Adipose tissue (tissue), 3 donors: ENCODE data around the gene MAP3K7CL. TPM values are rescaled to one million over a fixed set of nuclear protein-coding genes. Genes with fewer than 3 reads are reported as not detected.
"Not testable (repeated sequence)": the region's sequence is repeated elsewhere in the genome, so short reads cannot be mapped to it uniquely, and the experiment has no call there.

ENCODE experiments used
- H3K27ac ChIP-seq: one replicate; pipeline ENCODE4 v1.5.1; 2013; ENCODE audit warnings: low read depth, low read length
- WGBS, 3 donors: extraction: QIAGEN DNeasy Blood & Tissue Kit; methylation state at CpG; one replicate each; pipeline ENCODE4 v1.1.7; 2013; 5-methylcytosine and 5-hydroxymethylcytosine counted together
- polyA plus RNA-seq, 3 donors: library from polyadenylated mRNA; stranded (reverse); fragments of 200-250 nt; gene quantifications; one replicate each; pipeline ENCODE4 v1.2.3, GENCODE V29; 2013
- donor health status: healthy with polysubstance abuse.
- donor health status: Bipolar disorder and iron deficiency.
- donor health status: healthy.

Gene MAP3K7CL
- polyA plus RNA-seq, 3 donors, result 2.2 to 4.9 (median 3.3) TPM

DNA sequence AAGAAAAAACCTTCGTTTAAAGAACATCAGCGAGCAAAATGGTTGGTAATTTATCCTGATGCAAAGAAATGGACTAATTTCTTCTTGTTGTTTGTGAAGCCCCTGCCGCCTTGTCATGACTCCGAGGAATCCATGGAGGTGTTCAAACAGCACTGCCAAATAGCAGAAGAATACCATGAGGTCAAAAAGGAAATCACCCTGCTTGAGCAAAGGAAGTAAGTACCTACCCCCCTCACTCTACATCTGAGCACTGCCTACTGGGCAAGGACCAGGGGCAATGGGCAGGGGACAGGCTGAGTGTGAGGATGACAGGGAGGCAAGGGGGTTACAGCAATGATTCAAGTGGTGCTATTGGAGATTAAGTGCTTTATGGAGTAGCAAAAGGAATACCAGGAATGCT is 29.4 kb downstream of the MAP3K7CL start:
- H3K27ac ChIP-seq, result no peak overlapping the region
- 88 to 93% (median 89%) methylated on average over 4 of the region's 4 CpGs for WGBS, 3 donors

DNA sequence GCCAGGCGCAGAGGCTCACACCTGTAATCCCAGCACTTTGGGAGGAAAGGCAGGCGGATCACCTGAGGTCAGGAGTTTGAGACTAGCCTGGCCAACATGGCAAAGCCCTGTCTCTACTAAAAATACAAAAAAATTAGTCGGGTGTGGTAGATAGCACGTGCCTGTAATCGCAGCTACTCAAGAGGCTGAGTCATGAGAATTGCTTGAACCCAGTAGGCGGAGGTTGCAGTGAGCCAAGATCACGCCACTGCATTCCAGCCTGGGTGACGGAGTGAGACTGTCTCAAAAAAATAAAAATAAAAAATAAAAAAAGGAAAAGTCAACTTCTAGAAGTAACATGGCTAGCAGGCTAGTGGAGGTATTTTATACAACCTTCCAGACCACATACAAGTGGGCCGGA is 32.4 kb downstream of the MAP3K7CL start:
- WGBS, 3 donors, result 56 to 84% (median 63%) methylated on average over 9 of the region's 9 CpGs
- not testable (repeated sequence) for H3K27ac ChIP-seq

DNA sequence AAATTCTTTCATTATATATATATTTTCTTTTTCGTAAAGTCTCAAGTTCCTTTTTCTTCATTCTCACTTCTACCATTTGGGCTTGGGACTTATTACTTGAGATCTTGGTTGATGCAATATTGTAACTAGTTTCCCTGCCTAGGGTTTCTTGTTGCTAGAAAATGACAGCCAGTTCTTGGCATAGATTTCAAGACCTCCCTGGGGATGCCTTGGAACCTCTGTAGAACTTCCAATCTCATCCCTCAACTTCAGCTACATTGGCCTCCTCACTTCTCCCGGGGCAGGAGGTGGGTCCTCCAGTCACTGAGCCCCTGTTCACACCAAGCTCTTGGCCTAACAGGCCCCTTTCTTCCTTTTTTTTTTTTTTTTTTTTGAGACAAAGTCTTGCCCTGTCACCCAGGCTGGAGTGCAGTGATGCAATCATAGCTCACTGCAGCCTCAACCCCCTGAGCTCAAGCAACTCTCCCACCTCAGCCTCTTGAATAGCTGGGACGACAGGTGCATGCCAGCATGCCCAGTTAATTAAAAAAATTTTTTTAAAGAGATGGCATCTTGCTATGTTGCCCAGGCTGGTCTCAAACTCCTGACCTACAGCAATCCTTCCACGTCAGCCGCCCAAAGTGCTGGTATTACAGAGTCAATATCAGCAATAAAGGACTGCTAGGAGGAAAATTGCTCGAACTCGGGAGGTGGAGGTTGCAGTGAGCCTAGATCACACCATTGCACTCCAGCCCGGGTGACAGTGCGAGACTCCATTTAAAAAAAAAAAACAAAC is 33.1 kb downstream of the MAP3K7CL start:
- 71 to 74% (median 74%) methylated on average over 9 of the region's 9 CpGs for WGBS, 3 donors
- H3K27ac ChIP-seq, result no peak overlapping the region

DNA sequence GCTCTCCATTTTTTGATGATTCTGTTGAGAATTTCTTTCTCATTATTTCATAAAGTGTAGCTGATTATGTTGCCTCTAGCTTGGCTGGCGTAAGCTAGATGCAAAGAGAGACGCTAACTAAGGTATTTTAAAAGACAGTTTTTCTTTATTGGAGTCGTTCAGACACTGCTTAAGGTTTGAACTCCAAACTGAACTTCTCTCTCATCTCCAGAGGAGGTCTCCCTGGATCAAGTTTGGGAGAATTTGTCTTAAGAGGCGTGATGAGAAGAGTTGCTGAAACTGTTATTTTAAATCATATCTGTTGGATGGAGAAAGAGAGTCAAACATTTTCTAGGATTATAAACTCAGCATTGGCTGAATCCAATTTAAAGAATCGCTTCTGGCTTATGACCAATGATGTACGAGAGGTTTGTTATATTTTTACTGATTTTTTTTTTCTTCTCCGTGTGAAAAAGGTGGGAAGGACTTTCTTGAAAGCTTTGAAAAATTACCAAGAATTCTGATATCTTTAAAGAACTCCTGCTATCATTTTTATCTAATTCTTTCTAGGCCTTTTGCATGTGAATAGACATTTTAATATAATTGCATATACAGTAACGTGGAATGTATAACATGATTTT is 34.0 kb downstream of the MAP3K7CL start:
- no peak overlapping the region for H3K27ac ChIP-seq
- WGBS, 3 donors, result 28 to 41% (median 34%) methylated on average over 8 of the region's 8 CpGs

DNA sequence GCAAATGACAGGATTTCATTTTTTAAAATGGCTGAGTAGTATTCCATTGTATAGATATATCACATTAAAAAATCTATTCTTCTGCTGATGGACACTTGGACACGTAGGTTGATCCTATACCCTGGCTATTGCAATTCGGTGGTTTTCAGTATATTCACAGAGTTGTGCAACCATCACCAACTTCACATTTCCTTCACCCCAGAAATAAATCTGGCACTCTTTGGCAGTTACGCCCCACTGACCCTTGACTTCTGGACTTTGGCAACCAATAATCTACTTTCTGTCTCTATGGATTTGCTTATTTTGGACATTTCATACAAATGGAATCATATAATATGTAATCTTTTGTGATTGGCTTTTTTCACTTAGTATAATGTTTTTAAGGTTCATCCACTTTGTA is 35.9 kb downstream of the MAP3K7CL start:
- 54 to 89% (median 58%) methylated on average over 3 of the region's 3 CpGs for WGBS, 3 donors

DNA sequence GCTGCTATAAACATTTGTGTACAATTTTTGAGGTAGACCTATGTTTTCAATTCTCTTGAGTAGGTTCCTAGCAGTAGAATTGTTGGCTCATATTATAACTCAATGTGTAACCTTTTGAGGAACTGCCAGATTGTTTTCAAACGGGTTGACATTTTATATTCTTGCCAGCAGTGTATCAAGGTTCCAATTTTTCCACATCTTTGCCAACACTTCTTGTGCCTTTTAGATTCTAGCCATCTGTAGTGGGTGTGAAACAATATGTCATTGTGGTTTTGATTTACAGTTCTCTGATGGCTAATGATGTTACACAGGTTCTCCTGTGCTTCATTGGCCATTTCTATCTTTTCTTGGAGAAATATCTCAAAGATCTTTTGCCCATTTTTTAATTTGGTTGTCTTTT is 36.4 kb downstream of the MAP3K7CL start:
- WGBS, 3 donors, result 13 to 21% (median 15%) methylated on average over 1 of the region's 1 CpG
- no peak overlapping the region for H3K27ac ChIP-seq

More for the DNA sequence above, 35.9 kb downstream of the MAP3K7CL start:
- H3K27ac ChIP-seq, result no peak overlapping the region

DNA sequence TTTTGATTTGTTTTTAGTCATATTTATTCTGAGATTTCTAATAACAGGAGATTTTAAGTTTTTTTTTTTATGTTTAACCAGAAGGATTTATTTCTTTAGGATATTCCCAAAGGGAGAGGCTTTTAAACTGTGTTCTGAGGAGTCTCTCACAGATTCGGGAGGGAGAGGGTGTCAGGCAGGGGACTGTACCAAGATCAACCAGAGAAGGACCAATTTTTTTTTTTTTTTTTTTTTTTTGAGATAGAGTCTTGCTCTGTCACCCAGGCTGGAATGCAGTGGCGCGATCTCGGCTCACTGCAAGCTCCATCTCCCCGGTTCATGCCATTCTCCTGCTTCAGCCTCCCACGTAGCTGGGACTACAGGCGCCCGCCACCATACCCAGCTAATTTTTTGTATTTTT is 37.0 kb downstream of the MAP3K7CL start:
- 93 to 97% (median 94%) methylated on average over 8 of the region's 8 CpGs for WGBS, 3 donors
- H3K27ac ChIP-seq, result not testable (repeated sequence)

DNA sequence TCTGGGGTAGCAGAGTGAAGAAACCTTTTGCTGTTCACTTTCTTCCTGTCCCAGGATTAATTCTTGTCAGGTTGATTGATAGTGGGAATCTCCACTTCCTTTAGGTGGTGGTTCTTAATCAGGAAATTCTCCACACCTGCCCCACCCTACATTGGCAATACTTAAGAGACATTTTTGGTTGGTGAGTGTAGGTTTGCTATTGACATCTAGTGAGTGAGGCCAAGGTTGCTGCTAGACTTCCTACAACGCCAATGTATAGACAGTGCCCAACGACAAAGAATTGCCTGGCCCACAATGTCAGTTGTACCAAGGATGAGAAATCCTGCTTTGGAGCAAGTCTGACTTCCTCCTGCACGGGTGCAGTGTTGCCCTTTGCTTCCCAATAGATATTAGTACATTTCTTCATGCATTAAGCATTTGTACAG is 38.5 kb downstream of the MAP3K7CL start:
- WGBS, 3 donors, result 42 to 76% (median 52%) methylated on average over 3 of the region's 3 CpGs
- no peak overlapping the region for H3K27ac ChIP-seq

DNA sequence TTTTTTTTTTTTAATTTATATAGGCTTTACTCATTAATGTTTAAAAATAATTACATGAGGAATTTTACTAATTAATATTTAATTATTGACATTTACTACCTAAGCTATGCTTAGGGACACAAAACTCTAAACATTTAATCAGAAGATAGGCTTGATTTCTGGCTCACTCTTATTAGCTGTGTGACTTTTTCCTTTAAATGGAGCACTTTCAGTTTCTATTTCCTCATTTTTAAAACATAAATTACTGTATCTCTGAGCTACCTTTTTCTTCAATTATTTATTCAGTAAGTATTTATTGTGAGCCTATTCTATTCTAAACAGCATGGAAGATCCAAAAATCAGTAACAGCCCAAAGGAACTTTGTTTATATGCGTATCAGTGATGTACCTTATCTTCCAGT is 40.5 kb downstream of the MAP3K7CL start:
- 95 to 100% (median 95%) methylated on average over 1 of the region's 1 CpG for WGBS, 3 donors
- no peak overlapping the region for H3K27ac ChIP-seq

DNA sequence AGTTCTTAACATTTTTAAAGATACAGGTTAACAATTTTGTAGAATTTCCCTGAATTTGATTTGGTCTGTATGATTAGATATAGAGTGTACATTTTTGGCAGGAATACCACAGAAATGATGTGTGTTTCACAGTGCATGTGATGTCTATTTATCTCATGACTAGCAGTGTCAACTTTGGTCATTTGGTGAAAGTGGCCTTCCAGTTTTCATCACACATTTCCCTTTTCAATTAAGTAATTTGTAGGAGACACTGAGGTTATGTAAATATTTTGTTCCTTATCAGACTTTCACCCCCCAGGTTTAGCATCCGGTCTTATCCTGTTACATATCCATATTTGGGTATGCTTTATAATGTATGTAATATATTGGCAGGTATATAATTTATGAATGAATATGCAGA is 41.8 kb downstream of the MAP3K7CL start:
- WGBS, 3 donors, result 45 to 72% (median 66%) methylated on average over 1 of the region's 1 CpG
- no peak overlapping the region for H3K27ac ChIP-seq

DNA sequence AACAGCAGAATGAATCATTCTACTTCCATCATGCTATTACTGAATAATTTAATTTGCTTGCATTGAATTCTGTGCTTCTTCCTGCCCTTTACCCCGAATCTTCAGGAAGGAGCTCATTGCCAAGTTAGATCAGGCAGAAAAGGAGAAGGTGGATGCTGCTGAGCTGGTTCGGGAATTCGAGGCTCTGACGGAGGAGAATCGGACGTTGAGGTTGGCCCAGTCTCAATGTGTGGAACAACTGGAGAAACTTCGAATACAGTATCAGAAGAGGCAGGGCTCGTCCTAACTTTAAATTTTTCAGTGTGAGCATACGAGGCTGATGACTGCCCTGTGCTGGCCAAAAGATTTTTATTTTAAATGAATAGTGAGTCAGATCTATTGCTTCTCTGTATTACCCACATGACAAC is 44.2 kb downstream of the MAP3K7CL start:
- WGBS, 3 donors, result 39 to 70% (median 57%) methylated on average over 9 of the region's 9 CpGs
- no peak overlapping the region for H3K27ac ChIP-seq

DNA sequence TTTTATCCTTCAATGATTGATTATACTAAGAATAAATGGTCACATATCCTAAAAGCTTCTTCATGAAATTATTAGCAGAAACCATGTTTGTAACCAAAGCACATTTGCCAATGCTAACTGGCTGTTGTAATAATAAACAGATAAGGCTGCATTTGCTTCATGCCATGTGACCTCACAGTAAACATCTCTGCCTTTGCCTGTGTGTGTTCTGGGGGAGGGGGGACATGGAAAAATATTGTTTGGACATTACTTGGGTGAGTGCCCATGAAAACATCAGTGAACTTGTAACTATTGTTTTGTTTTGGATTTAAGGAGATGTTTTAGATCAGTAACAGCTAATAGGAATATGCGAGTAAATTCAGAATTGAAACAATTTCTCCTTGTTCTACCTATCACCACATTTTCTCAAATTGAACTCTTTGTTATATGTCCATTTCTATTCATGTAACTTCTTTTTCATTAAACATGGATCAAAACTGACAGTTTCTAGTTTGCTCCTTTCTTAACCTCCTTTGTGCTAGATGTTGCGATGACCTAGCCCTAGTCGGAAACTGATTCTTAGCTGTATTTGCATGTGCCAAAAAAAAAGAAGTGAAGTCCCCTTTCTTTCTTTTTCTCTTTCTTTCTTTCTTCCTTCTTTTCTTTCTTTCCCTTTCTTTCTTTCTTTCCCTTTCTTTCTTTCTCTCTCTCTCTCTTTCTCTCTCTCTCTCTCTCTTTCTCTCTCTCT is 45.1 kb downstream of the MAP3K7CL start:
- H3K27ac ChIP-seq, result no peak overlapping the region
- WGBS, 3 donors, result 57 to 84% (median 77%) methylated on average over 3 of the region's 3 CpGs

DNA sequence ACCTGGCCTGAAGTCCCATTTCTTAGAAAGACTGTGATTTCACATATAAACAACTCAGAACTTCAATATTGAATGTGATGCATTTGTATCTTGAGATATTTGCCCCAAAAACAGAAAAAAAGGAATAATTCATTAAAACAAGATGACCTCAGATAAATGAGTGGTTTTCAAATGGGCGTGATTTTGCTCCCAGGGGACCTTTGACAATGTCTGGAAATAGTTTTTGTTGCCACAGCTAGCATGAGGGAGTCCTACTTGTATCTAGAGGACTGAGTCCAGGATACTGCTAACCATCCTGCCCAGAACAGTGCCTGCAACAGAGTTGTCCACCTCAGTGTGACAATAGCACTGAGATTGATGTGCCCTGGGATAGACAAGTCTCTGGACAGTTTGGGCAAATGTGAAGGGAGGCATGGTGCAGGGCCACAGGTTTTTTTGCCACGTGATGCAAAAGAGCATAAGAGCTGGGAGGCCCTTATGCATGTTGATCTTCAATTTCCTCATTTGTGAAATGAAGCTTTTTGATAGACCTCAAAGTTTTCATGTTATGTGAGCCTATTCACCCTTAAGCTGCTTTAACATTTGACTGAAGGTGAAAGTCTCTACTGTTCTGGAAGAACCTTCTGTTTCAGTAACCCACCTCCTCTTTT is 46.2 kb downstream of the MAP3K7CL start:
- WGBS, 3 donors, result 54 to 71% (median 66%) methylated on average over 2 of the region's 2 CpGs
- no peak overlapping the region for H3K27ac ChIP-seq

DNA sequence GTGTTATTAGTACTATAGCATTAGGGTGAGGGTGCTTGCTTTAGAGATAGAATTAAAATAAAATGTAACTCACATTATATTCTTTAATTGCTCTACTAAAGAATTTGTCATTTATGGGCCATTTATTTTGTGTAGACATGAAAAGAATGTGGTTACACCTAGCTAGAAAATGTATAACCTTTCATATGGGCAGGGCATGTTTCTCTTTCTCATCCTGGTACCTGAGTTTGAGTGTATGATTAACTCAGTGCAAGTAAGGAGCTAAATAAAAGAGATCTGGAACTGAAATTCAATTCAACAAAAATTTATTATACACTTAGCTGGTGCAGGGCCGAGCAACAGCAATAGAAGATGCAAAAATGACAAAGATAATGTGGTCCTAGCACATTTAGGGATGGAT is 47.4 kb downstream of the MAP3K7CL start:
- no peak overlapping the region for H3K27ac ChIP-seq
- WGBS, 3 donors, result 69 to 91% (median 87%) methylated on average over 1 of the region's 1 CpG

DNA sequence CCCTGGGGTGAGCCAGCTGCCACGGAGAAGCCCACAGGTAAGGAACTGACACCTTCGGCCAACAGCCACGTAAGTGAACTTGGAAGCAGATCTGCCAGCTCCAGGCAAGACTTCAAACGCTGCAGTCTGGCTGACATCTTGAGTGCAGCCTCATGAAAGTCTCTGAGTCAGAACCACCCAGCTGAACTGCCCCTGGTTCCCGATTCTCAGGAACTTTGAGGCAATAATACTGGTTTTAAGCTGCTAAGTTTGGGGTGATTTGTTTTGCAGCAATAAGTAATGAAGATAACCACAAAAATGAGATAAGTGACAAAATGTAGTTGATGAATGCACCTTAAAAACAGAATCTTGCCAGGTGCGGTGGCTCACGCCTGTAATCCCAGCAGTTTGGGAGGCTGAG is 48.5 kb downstream of the MAP3K7CL start:
- 93 to 94% (median 94%) methylated on average over 7 of the region's 7 CpGs for WGBS, 3 donors
- no peak overlapping the region for H3K27ac ChIP-seq

DNA sequence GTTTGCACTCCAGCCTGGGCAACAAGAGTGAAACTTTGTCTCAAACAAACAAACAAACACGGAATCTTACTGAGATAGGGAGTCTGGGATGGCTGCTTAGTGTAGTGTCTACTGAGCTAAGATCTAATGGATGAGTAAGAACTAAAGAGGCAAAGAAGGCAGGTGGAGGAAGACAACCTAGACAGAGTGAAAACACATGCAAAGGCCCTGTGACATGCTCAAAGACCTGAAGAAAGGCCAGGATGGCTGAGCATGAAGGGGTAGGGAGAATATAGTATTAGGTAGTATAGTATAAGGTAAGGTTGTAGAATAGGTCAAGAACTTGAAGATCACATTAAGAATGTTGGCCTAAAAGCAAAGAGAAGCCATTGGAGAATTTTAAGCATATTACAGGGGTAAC is 49.1 kb downstream of the MAP3K7CL start:
- no peak overlapping the region for H3K27ac ChIP-seq
- whole genome bisulfite sequencing, 3 donors, result 89 to 97% (median 93%) methylated on average over 1 of the region's 1 CpG

DNA sequence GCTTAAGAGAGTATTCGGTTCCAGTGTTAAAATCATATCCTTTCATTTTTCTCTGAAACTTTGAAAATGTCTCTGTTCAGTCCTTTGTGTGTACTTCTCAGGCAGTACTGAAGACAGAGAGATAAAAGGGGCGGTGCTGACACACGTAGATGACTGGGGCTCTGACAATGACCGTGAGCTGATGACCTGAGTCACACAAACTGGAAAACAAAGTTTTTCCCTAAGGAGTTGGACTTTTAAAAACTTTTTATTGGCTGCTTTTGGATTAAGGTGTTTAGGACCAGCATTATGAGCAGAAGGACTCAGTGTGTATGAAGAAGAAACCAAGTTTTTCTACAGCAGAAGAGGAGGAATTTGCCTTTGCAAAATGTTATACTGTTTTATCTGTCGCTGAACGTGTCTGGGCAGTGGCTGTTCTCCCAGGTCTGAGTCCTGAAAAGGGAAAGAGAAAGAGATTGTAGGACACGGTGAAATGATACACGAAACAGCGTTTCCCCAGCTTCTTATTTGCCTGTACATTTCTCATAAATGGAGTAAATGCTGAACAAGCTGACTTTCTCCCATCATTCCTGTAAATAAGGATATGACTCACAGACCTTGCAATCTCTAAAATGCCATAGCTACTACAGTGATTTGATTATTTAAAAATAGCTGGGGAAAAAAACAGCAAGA is 51.5 kb downstream of the MAP3K7CL start:
- no peak overlapping the region for H3K27ac ChIP-seq
- 16 to 33% (median 27%) methylated on average over 9 of the region's 9 CpGs for WGBS, 3 donors

DNA sequence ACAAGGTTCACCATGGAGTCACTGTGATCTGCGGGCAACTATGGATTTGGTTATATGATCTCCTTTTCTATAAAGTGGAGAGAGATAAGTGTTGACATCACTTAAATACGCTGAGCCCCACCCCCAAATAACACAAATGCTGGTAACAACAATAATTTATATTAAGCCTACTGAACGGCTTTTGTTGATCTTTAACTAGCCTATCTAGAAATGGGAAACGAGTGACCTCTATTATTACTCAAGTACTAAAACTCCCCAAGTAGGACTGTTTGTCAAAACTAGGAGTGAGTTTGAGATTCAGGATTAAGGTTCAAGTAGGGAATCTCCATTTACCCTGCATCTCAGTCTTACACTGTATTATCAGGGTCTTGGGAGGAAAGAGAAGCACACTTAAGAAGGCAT is 52.2 kb downstream of the MAP3K7CL start:
- WGBS, 3 donors, result 46 to 86% (median 72%) methylated on average over 4 of the region's 4 CpGs
- H3K27ac ChIP-seq, result no peak overlapping the region
